H9 (cell line): Measurements from ENCODE around the gene MCM3AP. TPM values are rescaled to one million over a fixed set of nuclear protein-coding genes. Genes with fewer than 3 reads are reported as not detected.

Experiments used
- DNase-seq: peaks from one replicate; pipeline ENCODE4 v3.0.0-alpha.2; 2017
- H2AFZ ChIP-seq: one replicate; pipeline ENCODE4 v1.6.1; 2013; ENCODE audit warnings: mild to moderate bottlenecking, low read length, control low read depth, moderate library complexity
- H2AK5ac ChIP-seq: 2 replicates; pipeline ENCODE4 v1.6.1; 2013; ENCODE audit warnings: low read length, control low read depth, mixed read lengths; ENCODE audit not compliant: insufficient read length
- H2BK120ac ChIP-seq: one replicate; pipeline ENCODE4 v1.6.1; 2013; ENCODE audit warnings: low read depth, mild to moderate bottlenecking, low read length, control low read depth, inconsistent platforms; ENCODE audit not compliant: poor library complexity, severe bottlenecking
- H2BK12ac ChIP-seq: 2 replicates; pipeline ENCODE4 v1.6.1; 2013; ENCODE audit warnings: low read length, control low read depth, mixed read lengths, low read depth; ENCODE audit not compliant: insufficient read length
- H2BK15ac ChIP-seq: 2 replicates; pipeline ENCODE4 v1.6.1; 2013; ENCODE audit warnings: low read depth, low read length, control low read depth
- H2BK20ac ChIP-seq: one replicate; pipeline ENCODE4 v1.6.1; 2013; ENCODE audit warnings: low read depth, mild to moderate bottlenecking, low read length, control low read depth, inconsistent platforms; ENCODE audit not compliant: poor library complexity, severe bottlenecking
- H2BK5ac ChIP-seq: 2 replicates; pipeline ENCODE4 v1.6.1; 2013; ENCODE audit warnings: low read length, control low read depth, mixed read lengths; ENCODE audit not compliant: insufficient read length
- H3K14ac ChIP-seq: 2 replicates; pipeline ENCODE4 v1.6.1; 2013; ENCODE audit warnings: low read length, control low read depth; ENCODE audit not compliant: insufficient read depth
- H3K18ac ChIP-seq: 2 replicates; pipeline ENCODE4 v1.6.1; 2013; ENCODE audit warnings: low read depth, mild to moderate bottlenecking, mixed read lengths, low read length, control low read depth; ENCODE audit not compliant: insufficient read length
- H3K23ac ChIP-seq: 2 replicates; pipeline ENCODE4 v1.6.1; 2013; ENCODE audit warnings: low read length, control low read depth, mixed read lengths, low read depth; ENCODE audit not compliant: insufficient read length
- H3K23me2 ChIP-seq: 2 replicates; pipeline ENCODE4 v1.6.1; 2013; ENCODE audit warnings: low read depth, mild to moderate bottlenecking, mixed read lengths, low read length, control low read depth; ENCODE audit not compliant: insufficient read length, poor library complexity, severe bottlenecking
- H3K27ac ChIP-seq: 2 replicates; pipeline ENCODE4 v1.5.1; 2013; ENCODE audit warnings: low read length, control low read depth, mixed read lengths, low read depth; ENCODE audit not compliant: insufficient read length
- H3K27me3 ChIP-seq: 2 replicates; pipeline ENCODE4 v1.6.1; 2013; ENCODE audit warnings: low read length, control low read depth, inconsistent platforms; ENCODE audit not compliant: insufficient read depth
- H3K4ac ChIP-seq: 2 replicates; pipeline ENCODE4 v1.6.1; 2013; ENCODE audit warnings: low read depth, mild to moderate bottlenecking, control low read depth, inconsistent platforms, low read length, moderate library complexity
- H3K4me1 ChIP-seq: 2 replicates; pipeline ENCODE4 v1.6.1; 2013; ENCODE audit warnings: low read length, control low read depth, inconsistent platforms; ENCODE audit not compliant: insufficient read depth
- H3K4me2 ChIP-seq: 2 replicates; pipeline ENCODE4 v1.6.1; 2013; ENCODE audit warnings: low read length, control low read depth, mixed read lengths; ENCODE audit not compliant: insufficient read length, insufficient read depth
- H3K56ac ChIP-seq: 2 replicates; pipeline ENCODE4 v1.6.1; 2013; ENCODE audit warnings: low read depth, mild to moderate bottlenecking, mixed read lengths, low read length, control low read depth; ENCODE audit not compliant: insufficient read length
- H3K79me1 ChIP-seq: 2 replicates; pipeline ENCODE4 v1.6.1; 2013; ENCODE audit warnings: low read depth, mild to moderate bottlenecking, moderate library complexity, low read length, control low read depth, inconsistent platforms; ENCODE audit not compliant: insufficient read depth, poor library complexity, severe bottlenecking
- H3K79me2 ChIP-seq: 2 replicates; pipeline ENCODE4 v1.6.1; 2013; ENCODE audit warnings: low read length, control low read depth, inconsistent platforms; ENCODE audit not compliant: insufficient read depth
- H3K9ac ChIP-seq: 2 replicates; pipeline ENCODE4 v1.6.1; 2013; ENCODE audit warnings: low read length, control low read depth, mixed read lengths; ENCODE audit not compliant: insufficient read length; ENCODE audit errors: extremely low read depth
- H3K9me3 ChIP-seq: one replicate; pipeline ENCODE4 v1.6.1; 2013; ENCODE audit warnings: low read depth, low read length, inconsistent platforms; ENCODE audit not compliant: control insufficient read depth
- H3T11ph ChIP-seq: one replicate; pipeline ENCODE4 v1.6.1; 2013; ENCODE audit warnings: mild to moderate bottlenecking, low read length, control low read depth, inconsistent platforms
- H4K20me1 ChIP-seq: one replicate; pipeline ENCODE4 v1.6.1; 2013; ENCODE audit not compliant: control insufficient read depth, insufficient read length, insufficient read depth
- H4K5ac ChIP-seq: 2 replicates; pipeline ENCODE4 v1.6.1; 2013; ENCODE audit warnings: low read depth, mild to moderate bottlenecking, mixed read lengths, low read length, control low read depth; ENCODE audit not compliant: insufficient read length
- H4K8ac ChIP-seq: replicated peaks from 2 replicates; pipeline ENCODE4 v1.6.1; 2013; ENCODE audit warnings: low read length, control low read depth, mixed read lengths, low read depth; ENCODE audit not compliant: insufficient read length
- H4K91ac ChIP-seq: 2 replicates; pipeline ENCODE4 v1.6.1; 2013; ENCODE audit warnings: low read depth, mild to moderate bottlenecking, moderate library complexity, mixed read lengths, low read length, control low read depth; ENCODE audit not compliant: insufficient read length
- H3K27ac Mint-ChIP-seq, 3 experiments: 2 replicates in 2 of 3; 3 replicates in 1 of 3; pipeline ENCODE4 v1.8.0; 2020 to 2021; ENCODE audit warnings: mixed read lengths in 3 of 3, mild to moderate bottlenecking in 1 of 3, moderate library complexity in 1 of 3
- H3K27me3 Mint-ChIP-seq: 2 replicates; pipeline ENCODE4 v1.8.0; 2021; ENCODE audit warnings: low read depth, mild to moderate bottlenecking, moderate library complexity, mixed read lengths
- H3K36me3 Mint-ChIP-seq, 3 experiments: 2 replicates in 2 of 3; 3 replicates in 1 of 3; pipeline ENCODE4 v1.8.0; 2020 to 2021; ENCODE audit warnings: low read depth in 3 of 3, mixed read lengths in 3 of 3; ENCODE audit not compliant: insufficient read depth in 1 of 3
- H3K4me1 Mint-ChIP-seq, 2 experiments: 2 replicates each; pipeline ENCODE4 v1.8.0; 2020; ENCODE audit warnings: mixed read lengths in 2 of 2
- H3K4me3 Mint-ChIP-seq, 2 experiments: 2 replicates in 1 of 2; 3 replicates in 1 of 2; pipeline ENCODE4 v1.8.0; 2020 to 2021; ENCODE audit warnings: mild to moderate bottlenecking in 2 of 2, mixed read lengths in 2 of 2, moderate library complexity in 1 of 2
- H3K9me3 Mint-ChIP-seq, 2 experiments: 2 replicates in 1 of 2; 3 replicates in 1 of 2; pipeline ENCODE4 v1.8.0; 2020; ENCODE audit warnings: mild to moderate bottlenecking in 2 of 2, mixed read lengths in 2 of 2, moderate library complexity in 1 of 2
- WGBS: extraction: QIAGEN DNeasy Blood & Tissue Kit; methylation state at CpG from one replicate; pipeline ENCODE4 v1.1.7; 2013; ENCODE audit warnings: missing lambda C conversion rate, low lambda C conversion rate, mixed read lengths; ENCODE audit not compliant: insufficient read length; ENCODE audit errors: extremely low coverage; 5-methylcytosine and 5-hydroxymethylcytosine counted together
- total RNA-seq: library from RNA; stranded (reverse); gene quantifications from 2 replicates; pipeline ENCODE4 v1.2.1, GENCODE V29; 2021
- TF ChIP-seq, protein P1 (sequence below): fragments of 200-600 bp; sonication (generic); conservative IDR thresholded peaks from 3 replicates; pipeline ENCODE4 v1.8.0; 2021; ENCODE audit warnings: antibody characterized with exemption, mild to moderate bottlenecking

MCM3AP gene
- total RNA-seq, 1 experiment from 2014 or later = 124 TPM

DNA sequence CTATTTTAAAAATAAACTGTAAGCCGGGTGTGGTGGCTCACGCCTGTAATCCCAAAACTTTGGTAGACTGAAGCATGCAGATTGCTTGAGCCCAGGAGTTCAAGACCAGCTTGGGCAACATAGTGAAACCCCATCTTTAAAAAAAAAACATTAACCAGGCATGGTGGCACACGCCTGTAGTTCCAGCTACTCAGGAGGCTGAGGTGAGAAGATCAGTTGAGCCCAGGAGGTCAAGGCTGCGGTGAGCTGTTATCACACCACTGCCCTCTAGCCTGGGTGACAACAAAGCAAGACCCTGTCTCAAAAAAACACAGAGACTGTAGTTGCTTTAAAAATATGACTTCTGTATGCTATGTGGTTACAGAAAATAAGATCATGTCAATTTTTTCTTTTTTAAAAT lies 32.6 kb downstream of the MCM3AP start:
- Histone ChIP-seq H2BK5ac (no peak overlapping the region), H4K5ac (no peak overlapping the region), H3K4ac (no peak overlapping the region), H2BK20ac (no peak overlapping the region), H3K23me2 (no peaks in the 10 kb centered on the region), H2BK15ac (no peak overlapping the region), H3K18ac (no peak overlapping the region), H3K9ac (no peak overlapping the region), H3K56ac (no peak overlapping the region), H4K91ac (no peak overlapping the region), H2AFZ (no peak overlapping the region), H3K27me3 (no peaks in the 10 kb centered on the region), H2AK5ac (no peak overlapping the region), H3K79me2 (no peaks in the 10 kb centered on the region), H3K4me1 (no peaks in the 10 kb centered on the region), H3K27ac (no peak overlapping the region), H3K9me3 (no peaks in the 10 kb centered on the region), H4K20me1 (no peaks in the 10 kb centered on the region), H2BK120ac (no peak overlapping the region), H3K4me2 (no peak overlapping the region), H4K8ac (no peak overlapping the region), H2BK12ac (no peak overlapping the region), H3K23ac (no peak overlapping the region), H3K14ac (no peak overlapping the region), H3K79me1 (no peaks in the 10 kb centered on the region), H3T11ph (no peak overlapping the region)
- DNase-seq = no peak
- no peak overlapping the region for H3K4me3 Mint-ChIP-seq
- peaks cover 57 to 95% (median 84%) of the 10 kb centered on the region in 3 experiments for H3K36me3 Mint-ChIP-seq
- TF ChIP-seq, protein P1, sequence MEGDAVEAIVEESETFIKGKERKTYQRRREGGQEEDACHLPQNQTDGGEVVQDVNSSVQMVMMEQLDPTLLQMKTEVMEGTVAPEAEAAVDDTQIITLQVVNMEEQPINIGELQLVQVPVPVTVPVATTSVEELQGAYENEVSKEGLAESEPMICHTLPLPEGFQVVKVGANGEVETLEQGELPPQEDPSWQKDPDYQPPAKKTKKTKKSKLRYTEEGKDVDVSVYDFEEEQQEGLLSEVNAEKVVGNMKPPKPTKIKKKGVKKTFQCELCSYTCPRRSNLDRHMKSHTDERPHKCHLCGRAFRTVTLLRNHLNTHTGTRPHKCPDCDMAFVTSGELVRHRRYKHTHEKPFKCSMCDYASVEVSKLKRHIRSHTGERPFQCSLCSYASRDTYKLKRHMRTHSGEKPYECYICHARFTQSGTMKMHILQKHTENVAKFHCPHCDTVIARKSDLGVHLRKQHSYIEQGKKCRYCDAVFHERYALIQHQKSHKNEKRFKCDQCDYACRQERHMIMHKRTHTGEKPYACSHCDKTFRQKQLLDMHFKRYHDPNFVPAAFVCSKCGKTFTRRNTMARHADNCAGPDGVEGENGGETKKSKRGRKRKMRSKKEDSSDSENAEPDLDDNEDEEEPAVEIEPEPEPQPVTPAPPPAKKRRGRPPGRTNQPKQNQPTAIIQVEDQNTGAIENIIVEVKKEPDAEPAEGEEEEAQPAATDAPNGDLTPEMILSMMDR = no peak
- H3K27me3 Mint-ChIP-seq = no peaks in the 10 kb centered on the region
- H3K27ac Mint-ChIP-seq = peak overlapping the region in 1 of 3 experiments; percentile 30; a peak in 1 of 7 replicates
- H3K4me1 Mint-ChIP-seq = no peaks in the 10 kb centered on the region
- H3K9me3 Mint-ChIP-seq = no peaks in the 10 kb centered on the region
- WGBS = no CpG with 5 or more reads among the region's 4 CpGs
